Thoracic aorta (tissue), 2 donors: ENCODE results near the gene CIAO2A. TPM values are rescaled to one million over a fixed set of nuclear protein-coding genes. Genes with fewer than 3 reads are reported as not detected.
"Not testable (repeated sequence)": the region's sequence is repeated elsewhere in the genome, so short reads cannot be mapped to it uniquely, and the experiment has no call there.

Source experiments
- ATAC-seq: fragments of 150-250 bp; one replicate; pipeline ENCODE4 v1.8.0; 2017; ENCODE audit warnings: low read depth; ENCODE audit not compliant: insufficient number of reproducible peaks, low FRiP score
- DNase-seq: peaks from one replicate; pipeline ENCODE4 v3.0.0-alpha.2; 2020; ENCODE audit warnings: low spot score
- H3K27ac ChIP-seq, 2 donors: fragments of 200-600 bp; sonication (generic); 1 replicate in 1 of 2; 2 replicates in 1 of 2; pipeline ENCODE4 v1.5.1; 2016; ENCODE audit warnings: mild to moderate bottlenecking in 2 of 2, moderate library complexity in 2 of 2
- H3K27me3 ChIP-seq: fragments of 200-600 bp; sonication (generic); replicated peaks from 2 replicates; pipeline ENCODE4 v1.6.0; 2016; ENCODE audit warnings: mild to moderate bottlenecking; ENCODE audit not compliant: insufficient read depth
- H3K36me3 ChIP-seq: fragments of 200-600 bp; sonication (generic); one replicate; pipeline ENCODE4 v1.5.1; 2016
- H3K4me1 ChIP-seq, 2 donors: fragments of 200-600 bp; sonication (generic); 1 replicate in 1 of 2; 2 replicates in 1 of 2; pipeline versions ENCODE4 v1.5.1 to v1.6.0; 2016; ENCODE audit warnings: low read depth in 2 of 2, mild to moderate bottlenecking in 1 of 2; ENCODE audit not compliant: control insufficient read depth in 1 of 2
- H3K4me3 ChIP-seq: fragments of 200-600 bp; sonication (generic); 2 replicates; pipeline ENCODE4 v1.5.1; 2016; ENCODE audit warnings: mild to moderate bottlenecking
- H3K9me3 ChIP-seq: fragments of 200-600 bp; sonication (generic); 2 replicates; pipeline ENCODE4 v1.5.1; 2016
- CTCF ChIP-seq: fragments of 200-600 bp; sonication (generic); IDR thresholded peaks from one replicate; pipeline ENCODE4 v1.5.1; 2019; ENCODE audit warnings: antibody characterized with exemption
- total RNA-seq, 2 donors: library from RNA; depleted of rRNA; stranded (reverse); fragments of >200 nt; gene quantifications; one replicate each; pipeline versions ENCODE4 v1.1.0 to v1.2.3, GENCODE V29; 2016

The CIAO2A gene
- total RNA-seq, 2 donors from 2014 or later: 16.9 to 24.4 TPM

DNA sequence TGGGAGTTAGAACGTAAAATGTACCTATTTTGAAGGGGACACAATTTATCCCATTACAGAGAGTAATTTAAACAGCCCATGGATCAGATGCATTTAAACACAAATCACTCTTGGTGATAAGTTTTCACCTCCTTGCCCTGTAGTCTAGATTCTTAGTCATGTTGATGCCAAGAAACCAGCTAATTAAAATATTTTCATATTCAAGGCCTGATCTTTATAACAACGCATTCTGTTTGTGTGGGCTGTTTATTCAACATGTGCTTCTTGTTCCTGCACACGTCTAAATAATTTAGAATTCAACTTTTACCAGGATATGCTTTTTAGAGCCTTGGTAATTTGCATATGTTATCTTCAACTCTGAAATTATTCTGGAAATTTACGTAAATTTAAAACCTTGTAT lies 28.0 kb upstream of the CIAO2A start:
- Histone ChIP-seq H3K9me3 (no peaks in the 10 kb centered on the region), H3K4me1 (no peaks in the 10 kb centered on the region), H3K27me3 (no peaks in the 10 kb centered on the region), H3K36me3 (peaks cover 57% of the 10 kb centered on the region), H3K27ac (no peak overlapping the region), H3K4me3 (no peak overlapping the region)
- ATAC-seq (no peak), DNase-seq (no peak)
- no peak for TF ChIP-seq CTCF

- DNase-seq: not testable (repeated sequence)
- peaks cover 55% of the 10 kb centered on the region for H3K36me3 ChIP-seq
Measured at GRCh38 chr15:64120322-64120721, 26.7 kb upstream of the CIAO2A start.

DNA sequence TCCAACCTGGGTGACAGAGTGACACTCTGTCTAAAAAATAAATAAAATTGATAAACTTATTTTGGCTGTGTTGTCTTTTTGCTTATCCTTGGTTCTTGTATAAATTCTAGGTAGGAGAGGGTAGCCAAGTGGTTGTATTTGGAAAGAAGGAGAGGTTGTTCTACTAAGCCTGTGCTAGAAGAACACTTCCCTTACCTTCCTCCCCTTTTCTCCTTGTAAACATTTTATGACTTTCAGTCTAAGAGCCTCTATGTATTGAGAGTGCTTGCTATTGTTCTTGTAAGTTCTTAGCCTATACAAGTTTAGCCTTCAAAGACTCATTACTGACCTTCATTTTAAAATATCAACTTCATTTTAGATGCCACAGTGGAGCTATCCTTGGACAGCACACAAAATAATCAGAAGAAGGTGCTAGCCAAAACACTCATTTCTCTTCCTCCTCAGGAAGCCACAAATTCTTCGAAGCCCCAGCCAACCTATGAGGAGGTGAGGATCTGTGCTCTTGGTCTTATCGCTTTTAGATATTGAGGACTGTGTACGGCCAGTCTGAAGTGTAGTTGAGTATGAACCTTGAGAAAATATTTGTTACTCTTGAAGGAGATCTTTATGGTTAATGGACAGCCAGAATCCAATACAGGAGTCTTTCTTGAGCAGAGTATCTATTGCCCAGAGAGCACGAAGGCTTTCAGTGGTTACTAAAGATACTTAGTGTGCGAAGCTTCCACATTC lies 24.3 kb upstream of the CIAO2A start:
- Histone ChIP-seq H3K27me3 (no peaks in the 10 kb centered on the region), H3K4me3 (no peak overlapping the region), H3K27ac (no peak overlapping the region), H3K4me1 (no peaks in the 10 kb centered on the region), H3K36me3 (peaks cover 60% of the 10 kb centered on the region), H3K9me3 (no peaks in the 10 kb centered on the region)
- no peak for TF ChIP-seq CTCF
- ATAC-seq (no peak), DNase-seq (no peak)

More at GRCh38 chr15:64120322-64120721, 26.7 kb upstream of the CIAO2A start:
- H3K4me1 ChIP-seq, H3K27ac ChIP-seq, ATAC-seq, H3K27me3 ChIP-seq, H3K4me3 ChIP-seq, H3K9me3 ChIP-seq: not testable (repeated sequence)

GRCh38 chr15:64112904-64113303 lies 19.3 kb upstream of the CIAO2A start:
- ATAC-seq (no peak), DNase-seq (no peak)
- Histone ChIP-seq H3K4me3 (no peak overlapping the region), H3K27me3 (no peaks in the 10 kb centered on the region), H3K36me3 (peaks cover 33% of the 10 kb centered on the region), H3K27ac (no peak overlapping the region), H3K4me1 (peaks cover 0 to 7% of the 10 kb centered on the region in 2 donors), H3K9me3 (no peaks in the 10 kb centered on the region)
- TF ChIP-seq CTCF: no peak

GRCh38 chr15:64112073-64112772 lies 18.6 kb upstream of the CIAO2A start:
- DNase-seq (no peak), ATAC-seq (no peak)
- Histone ChIP-seq H3K27ac (no peak overlapping the region), H3K27me3 (no peaks in the 10 kb centered on the region), H3K36me3 (peaks cover 26% of the 10 kb centered on the region), H3K4me3 (no peak overlapping the region), H3K4me1 (peaks cover 0 to 10% of the 10 kb centered on the region in 2 donors), H3K9me3 (no peaks in the 10 kb centered on the region)
- TF ChIP-seq CTCF: no peak
